GM21515 (cell line): ENCODE measurements around the gene DYNLT2B.
"Not testable (repeated sequence)": the region's sequence is repeated elsewhere in the genome, so short reads cannot be mapped to it uniquely, and the experiment has no call there.

Experiments
- ATAC-seq: cut with Tn5 transposase; IDR thresholded peaks from one replicate; pipeline ENCODE4 v1.9.1; 2021; ENCODE audit not compliant: unreplicated experiment

DYNLT2B gene

GRCh38 chr3:196273655-196274054, 44.4 kb downstream of the DYNLT2B start:
- no peak for ATAC-seq

GRCh38 chr3:196272826-196273225, 45.2 kb downstream of the DYNLT2B start:
- no peak for ATAC-seq

- ATAC-seq: no peak
Observed at GRCh38 chr3:196270499-196270898, 47.5 kb downstream of the DYNLT2B start.

GRCh38 chr3:196268284-196269163, 49.5 kb downstream of the DYNLT2B start:
- no peak for ATAC-seq

- no peak for ATAC-seq
Observed at GRCh38 chr3:196263819-196264218, 54.2 kb downstream of the DYNLT2B start.

- no peak for ATAC-seq
Observed at GRCh38 chr3:196260784-196261183, 57.3 kb downstream of the DYNLT2B start.

- no peak for ATAC-seq
Observed at GRCh38 chr3:196255776-196256175, 62.3 kb downstream of the DYNLT2B start.

- ATAC-seq: no peak
Observed at GRCh38 chr3:196254376-196255283, 63.4 kb downstream of the DYNLT2B start.

- ATAC-seq: no peak
Observed at GRCh38 chr3:196251918-196252317, 66.1 kb downstream of the DYNLT2B start.

- ATAC-seq: no peak
Observed at GRCh38 chr3:196246612-196247308, 71.3 kb downstream of the DYNLT2B start.

- not testable (repeated sequence) for ATAC-seq
Observed at GRCh38 chr3:196244166-196244565, 73.9 kb downstream of the DYNLT2B start.

- no peak for ATAC-seq
Observed at GRCh38 chr3:196241704-196242103, 76.3 kb downstream of the DYNLT2B start.
